ENCODE data around the gene TMEM167B. TPM values are rescaled to one million over a fixed set of nuclear protein-coding genes. Genes with fewer than 3 reads are reported as not detected.

TMEM167B gene
- total RNA-seq, 1 experiment from 2014 or later: 18.1 TPM

DNA sequence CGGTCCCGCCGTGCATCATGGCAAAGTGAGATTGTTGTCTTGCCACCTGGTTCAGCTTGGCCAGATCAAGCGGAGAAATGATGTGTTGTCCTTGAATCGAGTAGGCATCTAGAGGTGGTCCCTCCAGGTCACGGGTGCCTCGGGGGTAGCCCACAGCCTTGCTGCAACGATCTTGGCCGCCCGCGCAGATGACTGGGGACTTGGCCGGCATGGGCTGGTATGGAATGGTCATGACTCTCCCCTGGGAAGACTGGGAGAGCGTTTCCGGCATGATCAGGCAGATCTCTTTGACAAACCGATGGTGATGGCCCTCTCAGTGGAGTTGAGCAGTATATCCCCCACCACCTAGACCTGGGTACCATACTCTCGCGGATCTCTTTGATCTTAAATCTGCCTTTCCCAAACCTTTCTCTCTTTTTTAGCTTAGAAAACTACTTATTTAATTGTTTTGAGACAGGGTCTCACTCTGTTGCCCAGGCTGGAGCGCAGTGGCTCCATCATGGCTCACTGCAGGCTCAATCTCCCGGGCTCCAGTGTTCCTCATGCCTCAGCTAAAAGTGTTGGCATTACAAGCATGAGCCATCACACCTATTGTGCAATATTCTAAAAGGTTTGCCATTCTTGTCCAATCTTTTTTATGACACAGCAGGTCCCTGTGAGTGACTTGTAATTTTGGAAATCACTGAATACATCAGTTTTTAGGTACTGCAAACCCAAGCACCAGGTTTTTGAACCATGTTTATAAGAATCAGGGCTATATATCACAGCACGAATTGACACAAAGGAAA lies 14.0 kb downstream of the TMEM167B start:
- no peaks in the 10 kb centered on the region for H3K27me3 ChIP-seq (ENCODE audit: control insufficient read depth, insufficient read depth, low read length)
- CTCF ChIA-PET: interaction anchor here (0.8 kb wide), 1 partner anchor 103 kb away, joined by 11 read pairs; no protein-coding TSS in a partner anchor
- no peak for ATAC-seq
- in situ Hi-C loops (cut with HindIII; ENCODE audit: low pct_unique_long_range_greater_than_20kb, low sequenced_read_pairs) (no loop called here), intact Hi-C loops (cut with micrococcal nuclease; ENCODE audit: unreplicated experiment) (no loop called here)
- H3K4me3 ChIP-seq (ENCODE audit: low read depth in 2 of 2, low read length in 2 of 2): no peak overlapping the region
- DNase-seq (ENCODE audit: low read depth, low spot score): no peak
- peaks cover 4% of the 10 kb centered on the region; the same call in 1 of the 2 replicates for H3K36me3 ChIP-seq (ENCODE audit: control insufficient read depth, insufficient read depth, low read length)
- H3K9me3 ChIP-seq (ENCODE audit: control insufficient read depth, insufficient read depth, low read depth, low read length): no peaks in the 10 kb centered on the region
- H3K4me1 ChIP-seq (ENCODE audit: control insufficient read depth, insufficient read depth, low read length): no peaks in the 10 kb centered on the region
- POLR2A ChIA-PET: no interaction called here
- H3K27ac ChIP-seq (ENCODE audit: low read length): no peak overlapping the region
- BruUV-seq (replicated peaks): no TSS peak
- TF ChIP-seq, protein P1, sequence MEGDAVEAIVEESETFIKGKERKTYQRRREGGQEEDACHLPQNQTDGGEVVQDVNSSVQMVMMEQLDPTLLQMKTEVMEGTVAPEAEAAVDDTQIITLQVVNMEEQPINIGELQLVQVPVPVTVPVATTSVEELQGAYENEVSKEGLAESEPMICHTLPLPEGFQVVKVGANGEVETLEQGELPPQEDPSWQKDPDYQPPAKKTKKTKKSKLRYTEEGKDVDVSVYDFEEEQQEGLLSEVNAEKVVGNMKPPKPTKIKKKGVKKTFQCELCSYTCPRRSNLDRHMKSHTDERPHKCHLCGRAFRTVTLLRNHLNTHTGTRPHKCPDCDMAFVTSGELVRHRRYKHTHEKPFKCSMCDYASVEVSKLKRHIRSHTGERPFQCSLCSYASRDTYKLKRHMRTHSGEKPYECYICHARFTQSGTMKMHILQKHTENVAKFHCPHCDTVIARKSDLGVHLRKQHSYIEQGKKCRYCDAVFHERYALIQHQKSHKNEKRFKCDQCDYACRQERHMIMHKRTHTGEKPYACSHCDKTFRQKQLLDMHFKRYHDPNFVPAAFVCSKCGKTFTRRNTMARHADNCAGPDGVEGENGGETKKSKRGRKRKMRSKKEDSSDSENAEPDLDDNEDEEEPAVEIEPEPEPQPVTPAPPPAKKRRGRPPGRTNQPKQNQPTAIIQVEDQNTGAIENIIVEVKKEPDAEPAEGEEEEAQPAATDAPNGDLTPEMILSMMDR (IDR thresholded peaks at IDR 0.05): no peak
- TF ChIP-seq POLR2AphosphoS5 (IDR thresholded peaks at IDR 0.05; ENCODE audit: low read depth, low read length) (no peak), TCF7L2 (IDR thresholded peaks at IDR 0.05; ENCODE audit: low read depth, low read length) (no peak), SIN3A (IDR thresholded peaks at IDR 0.05; ENCODE audit: borderline replicate concordance, insufficient read depth, low read depth, low read length) (no peak), REST (IDR thresholded peaks at IDR 0.05; ENCODE audit: insufficient read depth in 1 of 2, low read depth in 2 of 2, low read length in 1 of 2) (no peak)

- H3K27ac ChIP-seq (ENCODE audit: low read length): no peak overlapping the region
- H3K27me3 ChIP-seq (ENCODE audit: control insufficient read depth, insufficient read depth, low read length): no peaks in the 10 kb centered on the region
- intact Hi-C loops (cut with micrococcal nuclease; ENCODE audit: unreplicated experiment): no loop called here
- H3K4me1 ChIP-seq (ENCODE audit: control insufficient read depth, insufficient read depth, low read length): no peaks in the 10 kb centered on the region
- CTCF ChIA-PET: no interaction called here
- H3K4me3 ChIP-seq (ENCODE audit: low read depth in 2 of 2, low read length in 2 of 2): no peak overlapping the region
- BruUV-seq (replicated peaks): no TSS peak
- no peak for DNase-seq (ENCODE audit: low read depth, low spot score)
- in situ Hi-C loops (cut with HindIII; ENCODE audit: low pct_unique_long_range_greater_than_20kb, low sequenced_read_pairs): no loop called here
- POLR2A ChIA-PET: interaction anchor here (0.6 kb wide), 1 partner anchor 10 kb away, joined by 7 read pairs; no protein-coding TSS in a partner anchor
- TF ChIP-seq REST (IDR thresholded peaks at IDR 0.05; ENCODE audit: insufficient read depth in 1 of 2, low read depth in 2 of 2, low read length in 1 of 2): no peak
- TF ChIP-seq, protein P1 (IDR thresholded peaks at IDR 0.05): no peak
- TF ChIP-seq TCF7L2 (IDR thresholded peaks at IDR 0.05; ENCODE audit: low read depth, low read length): no peak
- no peak for TF ChIP-seq SIN3A (IDR thresholded peaks at IDR 0.05; ENCODE audit: borderline replicate concordance, insufficient read depth, low read depth, low read length)
- TF ChIP-seq POLR2AphosphoS5 (IDR thresholded peaks at IDR 0.05; ENCODE audit: low read depth, low read length): no peak
- H3K36me3 ChIP-seq (ENCODE audit: control insufficient read depth, insufficient read depth, low read length): no peaks in the 10 kb centered on the region; the same call in 1 of the 2 replicates
- no peak for ATAC-seq
- no peaks in the 10 kb centered on the region for H3K9me3 ChIP-seq (ENCODE audit: control insufficient read depth, insufficient read depth, low read depth, low read length)
Observed at GRCh38 chr1:109105881-109106280, 15.3 kb downstream of the TMEM167B start.
